Thyroid gland (tissue), 4 donors: ENCODE data around the gene ROS1.

ENCODE experiments used
- CTCF ChIP-seq, 6 experiments: fragments of 200-600 bp in 3 of 6; fragments of 450-650 bp in 3 of 6; sonication (generic) in 3 of 6; IDR thresholded peaks; one replicate each; pipeline ENCODE4 v1.5.1; 2016 to 2019; ENCODE audit warnings: antibody characterized with exemption in 6 of 6, mild to moderate bottlenecking in 2 of 6, inconsistent platforms in 1 of 6, moderate library complexity in 1 of 6
- POLR2A ChIP-seq, 2 donors: fragments of 450-650 bp; IDR thresholded peaks; one replicate each; pipeline ENCODE4 v1.6.1; 2017; ENCODE audit warnings: antibody characterized with exemption in 2 of 2, mild to moderate bottlenecking in 2 of 2, moderate library complexity in 1 of 2

GRCh38 chr6:117288083-117288715 is 137.5 kb downstream of the ROS1 start:
- TF ChIP-seq POLR2A (IDR thresholded peaks at IDR 0.05) (no peak), CTCF (IDR thresholded peaks at IDR 0.05) (no peak)
